HepG2 (cell line): Measurements from ENCODE around the gene JAZF1. TPM values are rescaled to one million over a fixed set of nuclear protein-coding genes. Genes with fewer than 3 reads are reported as not detected.

Source experiments
- ATAC-seq: fragments of 200-7000 bp; cut with Tn5 transposase; 3 replicates; pipeline ENCODE4 v1.9.1; 2020; ENCODE audit warnings: mild to moderate bottlenecking, moderate library complexity
- BruUV-seq: library from RNA; stranded (reverse); fragments of 400-500 nt; replicated peaks from 2 replicates; lab custom pipeline; 2021; lab: Mats Ljungman, UMichigan
- CTCF ChIA-PET: fragments of 300-600 bp; formaldehyde crosslinking; extraction: SDS; loops from one replicate; lab custom pipeline; 2021; ENCODE audit warnings: low total read pairs, inconsistent platforms, low intra/inter-chr PET ratio; lab: Yijun Ruan, JAX
- POLR2A ChIA-PET: fragments of 350-600 bp; sonication (Branson Sonifier 250); formaldehyde crosslinking; loops from one replicate; lab custom pipeline; 2020; ENCODE audit warnings: antibody characterized with exemption, inconsistent platforms; lab: Yijun Ruan, JAX
- DNase-seq: peaks from one replicate; pipeline ENCODE4 v3.0.0-alpha.2; 2015; ENCODE audit warnings: low spot score
- FAIRE-seq: peaks from 3 replicates; lab custom pipeline; 2011; peaks lifted over from hg19 to GRCh38; lab: Jason Lieb, UNC
- H2AFZ ChIP-seq: one replicate; pipeline ENCODE4 v1.6.1; 2011; ENCODE audit warnings: low read length, inconsistent platforms
- H3K27ac ChIP-seq: fragments of 300-600 bp; 3 replicates; pipeline ENCODE4 v1.8.0; 2011; ENCODE audit warnings: mixed run types, mild to moderate bottlenecking, mixed read lengths, low read length, inconsistent platforms; ENCODE audit not compliant: insufficient read depth; ENCODE audit errors: extremely low read length
- H3K27me3 ChIP-seq, 2 experiments: fragments of 200-600 bp in 1 of 2; 2 replicates in 1 of 2; 3 replicates in 1 of 2; pipeline versions ENCODE4 v1.6.0 to v1.8.0; 2011; ENCODE audit warnings: low read length in 2 of 2, mild to moderate bottlenecking in 2 of 2, moderate library complexity in 2 of 2, inconsistent platforms in 1 of 2; ENCODE audit not compliant: insufficient read depth in 2 of 2, control insufficient read depth in 1 of 2
- H3K36me3 ChIP-seq, 2 experiments: fragments of 200-600 bp in 1 of 2; replicated peaks in 1 of 2; 2 replicates in 1 of 2; 3 replicates in 1 of 2; pipeline versions ENCODE4 v1.5.1 to v1.8.0; 2011; ENCODE audit warnings: low read length in 2 of 2, inconsistent platforms in 1 of 2; ENCODE audit not compliant: insufficient read depth in 2 of 2, control insufficient read depth in 1 of 2
- H3K4me1 ChIP-seq: 2 replicates; pipeline ENCODE4 v1.5.1; 2012; ENCODE audit warnings: low read length, inconsistent platforms; ENCODE audit not compliant: insufficient read depth
- H3K4me2 ChIP-seq: 2 replicates; pipeline ENCODE4 v1.6.0; 2011; ENCODE audit warnings: low read depth, low read length, inconsistent platforms
- H3K4me3 ChIP-seq, 3 experiments: fragments of 200-600 bp in 1 of 3; sonication (generic), shearing (Covaris generic) in 1 of 3; replicated peaks in 1 of 3; 2 replicates each; pipeline ENCODE4 v1.5.1; 2011 to 2016; ENCODE audit warnings: low read length in 3 of 3, inconsistent platforms in 2 of 3, low read depth in 2 of 3, mild to moderate bottlenecking in 2 of 3, control low read depth in 1 of 3, mixed read lengths in 1 of 3; ENCODE audit not compliant: insufficient read depth in 1 of 3
- H3K79me2 ChIP-seq: one replicate; pipeline ENCODE4 v1.6.1; 2011; ENCODE audit warnings: low read length, inconsistent platforms; ENCODE audit not compliant: insufficient read depth
- H3K9ac ChIP-seq: 2 replicates; pipeline ENCODE4 v1.6.0; 2011; ENCODE audit warnings: mild to moderate bottlenecking, low read depth, low read length, inconsistent platforms; ENCODE audit not compliant: insufficient read depth
- H3K9me3 ChIP-seq: 2 replicates; pipeline ENCODE4 v1.5.1; 2012; ENCODE audit warnings: mild to moderate bottlenecking, low read length
- H4K20me1 ChIP-seq: 2 replicates; pipeline ENCODE4 v1.6.0; 2011; ENCODE audit warnings: inconsistent platforms, mild to moderate bottlenecking, low read length, moderate library complexity; ENCODE audit not compliant: insufficient read depth
- FLYWCH1 ChIP-seq: sonication (generic); formaldehyde crosslinking; IDR thresholded peaks from 2 replicates; pipeline ENCODE4 v1.8.1; 2023; ENCODE audit warnings: mild to moderate bottlenecking, missing genetic modification reagents
- HNRNPUL1 ChIP-seq: fragments of 200-400 bp; formaldehyde crosslinking; IDR thresholded peaks from 2 replicates; pipeline ENCODE4 v1.6.1; 2017; ENCODE audit warnings: low read depth, mild to moderate bottlenecking, low read length, moderate library complexity
- IKZF4 ChIP-seq: sonication (generic); formaldehyde crosslinking; IDR thresholded peaks from 2 replicates; pipeline ENCODE4 v1.5.1; 2020; ENCODE audit warnings: borderline replicate concordance, mild to moderate bottlenecking, low read depth, missing genetic modification reagents; ENCODE audit errors: not compliant biosample characterization
- KIAA2018 ChIP-seq: sonication (generic); formaldehyde crosslinking; IDR thresholded peaks from 2 replicates; pipeline ENCODE4 v1.5.0; 2020; ENCODE audit warnings: mild to moderate bottlenecking, missing genetic modification reagents, borderline replicate concordance
- MED13 ChIP-seq: sonication (generic); formaldehyde crosslinking; IDR thresholded peaks from 2 replicates; pipeline ENCODE4 v1.5.0; 2020; ENCODE audit warnings: missing genetic modification reagents
- NR2F2 ChIP-seq: IDR thresholded peaks from 2 replicates; pipeline ENCODE4 v1.6.1; 2012; ENCODE audit warnings: low read depth, inconsistent platforms, borderline replicate concordance
- SP5 ChIP-seq: IDR thresholded peaks from 2 replicates; pipeline ENCODE4 v1.6.1; 2016; ENCODE audit warnings: low read depth, borderline replicate concordance
- SSRP1 ChIP-seq: IDR thresholded peaks from 2 replicates; pipeline ENCODE4 v1.6.1; 2016; ENCODE audit warnings: control low read depth
- ZBTB10 ChIP-seq: sonication (generic); formaldehyde crosslinking; IDR thresholded peaks from 2 replicates; pipeline ENCODE4 v1.4.0; 2020; ENCODE audit warnings: missing genetic modification reagents, borderline replicate concordance
- ZBTB34 ChIP-seq: sonication (generic); formaldehyde crosslinking; IDR thresholded peaks from 2 replicates; pipeline ENCODE4 v1.8.0; 2022; ENCODE audit warnings: mild to moderate bottlenecking, missing genetic modification reagents
- ZNF20 ChIP-seq: sonication (generic); formaldehyde crosslinking; IDR thresholded peaks from 2 replicates; pipeline ENCODE4 v1.4.0; 2020; ENCODE audit warnings: mild to moderate bottlenecking, moderate library complexity, missing genetic modification reagents
- ZNF629 ChIP-seq: sonication (generic); formaldehyde crosslinking; conservative IDR thresholded peaks from 2 replicates; pipeline ENCODE4 v1.5.0; 2020; ENCODE audit warnings: missing genetic modification reagents
- ZNF740 ChIP-seq: sonication (generic); formaldehyde crosslinking; IDR thresholded peaks from 2 replicates; pipeline ENCODE4 v1.4.0; 2020; ENCODE audit warnings: missing genetic modification reagents
- WGBS: methylation state at CpG from one replicate; pipeline ENCODE4 v1.1.6; 2017; ENCODE audit warnings: low lambda C conversion rate; 5-methylcytosine and 5-hydroxymethylcytosine counted together
- in situ Hi-C: cut with HindIII; loops from 2 replicates; pipeline ENCODE4 v1.10.0; 2017; ENCODE audit warnings: low pct_unique_long_range_greater_than_20kb; ENCODE audit not compliant: extremely low pct_ligation_motif_present
- intact Hi-C: fragments of 100-400 bp; cut with micrococcal nuclease; formaldehyde crosslinking; loops from one replicate; pipeline ENCODE4 v1.10.0; 2022; ENCODE audit not compliant: unreplicated experiment
- polyA plus RNA-seq, 8 experiments: library from polyadenylated mRNA; depleted of rRNA in 3 of 8; stranded (reverse) in 7 of 8; unstranded in 1 of 8; fragments of >200 nt; fragmentation: Illumina TruSeq in 4 of 8; extraction: Trizol in 4 of 8; gene quantifications; 2 replicates each; pipeline versions ENCODE4 v1.2.1 to v1.2.3, GENCODE V29; 2011 to 2016; ENCODE audit warnings: low read depth in 4 of 8, missing spikeins in 1 of 8, mixed read lengths in 1 of 8; ENCODE audit not compliant: insufficient read depth in 1 of 8
- total RNA-seq, 5 experiments: library from RNA; depleted of rRNA; stranded (reverse); fragments of >200 nt; fragmentation: Illumina TruSeq; extraction: Trizol; gene quantifications; 2 replicates each; pipeline ENCODE4 v1.2.3, GENCODE V29; 2016; ENCODE audit warnings: low read depth in 1 of 5

JAZF1 gene
- total and polyA plus RNA-seq, 2 of the 13 experiments (the other 11 are each of a cell fraction or from before 2014, with no cell fraction given) = not detected

- H3K9ac ChIP-seq = no peak overlapping the region
- no peaks in the 10 kb centered on the region for H3K9me3 ChIP-seq
- BruUV-seq = no TSS peak
- no peak overlapping the region for H2AFZ ChIP-seq
- in situ Hi-C loops = no loop called here
- no peaks in the 10 kb centered on the region for H3K4me1 ChIP-seq
- H3K27ac ChIP-seq = no peak overlapping the region
- no peak for ATAC-seq
- intact Hi-C loops = no loop called here
- CTCF ChIA-PET = no interaction called here
- H3K4me3 ChIP-seq = no peak overlapping the region
- no peak for FAIRE-seq
- H3K27me3 ChIP-seq = peaks cover 0 to 52% of the 10 kb centered on the region in 2 experiments; a peak in 4 of 5 replicates
- no peak overlapping the region for H3K4me2 ChIP-seq
- H3K79me2 ChIP-seq = no peaks in the 10 kb centered on the region
- no peaks in the 10 kb centered on the region for H4K20me1 ChIP-seq
- no peaks in the 10 kb centered on the region for H3K36me3 ChIP-seq
- 35% methylated on average over 6 of the region's 6 CpGs for WGBS
- no peak for DNase-seq
- POLR2A ChIA-PET = no interaction called here
- TF ChIP-seq ZBTB34 (CRISPR knock-in tag) = no peak
- TF ChIP-seq ZNF20 (CRISPR knock-in tag) = no peak
- no peak for TF ChIP-seq SSRP1 (CRISPR knock-in tag)
- TF ChIP-seq HNRNPUL1 = no peak
- TF ChIP-seq ZBTB10 (CRISPR knock-in tag) = no peak
- no peak for TF ChIP-seq MED13 (CRISPR knock-in tag)
- no peak for TF ChIP-seq IKZF4 (CRISPR knock-in tag)
- no peak for TF ChIP-seq ZNF629 (CRISPR knock-in tag)
- TF ChIP-seq KIAA2018 (CRISPR knock-in tag) = no peak
- TF ChIP-seq SP5 = no peak
- no peak for TF ChIP-seq FLYWCH1 (CRISPR knock-in tag)
- no peak for TF ChIP-seq NR2F2
- TF ChIP-seq ZNF740 (CRISPR knock-in tag) = no peak
These were observed 308.7 kb downstream of the JAZF1 start for GRCh38 chr7:27871866-27872265.
